ENCODE data around the gene AHNAK2.

- TF ChIP-seq EZH2phosphoT487 (IDR thresholded peaks at IDR 0.05; ENCODE audit: insufficient read depth, low read depth) (no peak), EZH2 (IDR thresholded peaks at IDR 0.05; ENCODE audit: insufficient read depth, poor library complexity, severe bottlenecking) (no peak)
Measured at GRCh38 chr14:105014032-105014431, 35.9 kb upstream of the AHNAK2 start.
